Gastroesophageal sphincter (tissue), 4 donors: ENCODE results near the gene JARID2. TPM values are rescaled to one million over a fixed set of nuclear protein-coding genes. Genes with fewer than 3 reads are reported as not detected.
A peak's percentile ranks its signal among the peaks of the same experiment; 100 is the strongest.

Experiments
- ATAC-seq: fragments of 150-250 bp; one replicate; pipeline ENCODE4 v1.9.1; 2016; ENCODE audit warnings: mild to moderate bottlenecking, moderate library complexity
- H3K27ac ChIP-seq, 4 donors: fragments of 200-600 bp; sonication (generic) in 3 of 4; 1 replicate in 3 of 4; 2 replicates in 1 of 4; pipeline ENCODE4 v1.5.1; 2016 to 2019
- H3K27me3 ChIP-seq: fragments of 200-600 bp; sonication (generic); one replicate; pipeline ENCODE4 v1.5.1; 2019
- H3K36me3 ChIP-seq, 2 donors: fragments of 200-600 bp; sonication (generic); one replicate each; pipeline ENCODE4 v1.5.1; 2019; ENCODE audit warnings: control low read depth in 1 of 2
- H3K4me1 ChIP-seq, 3 donors: fragments of 200-600 bp; sonication (generic); 1 replicate in 2 of 3; 2 replicates in 1 of 3; pipeline ENCODE4 v1.5.1; 2016 to 2019; ENCODE audit warnings: control low read depth in 2 of 3
- H3K4me3 ChIP-seq, 2 donors: fragments of 200-600 bp; sonication (generic); one replicate each; pipeline ENCODE4 v1.5.1; 2019; ENCODE audit warnings: mild to moderate bottlenecking in 1 of 2, moderate library complexity in 1 of 2
- H3K9me3 ChIP-seq, 3 donors: fragments of 200-600 bp; sonication (generic); one replicate each; pipeline ENCODE4 v1.5.1; 2017 to 2019; ENCODE audit warnings: control low read depth in 2 of 3
- EP300 ChIP-seq: sonication (generic); formaldehyde crosslinking; IDR thresholded peaks from one replicate; pipeline ENCODE4 v1.6.1; 2017; ENCODE audit warnings: antibody characterized with exemption, mild to moderate bottlenecking
- POLR2A ChIP-seq, 2 donors: fragments of 450-650 bp; IDR thresholded peaks; one replicate each; pipeline ENCODE4 v1.6.1; 2017; ENCODE audit warnings: antibody characterized with exemption in 2 of 2, mild to moderate bottlenecking in 2 of 2, moderate library complexity in 1 of 2
- POLR2AphosphoS5 ChIP-seq: sonication (generic); formaldehyde crosslinking; IDR thresholded peaks from one replicate; pipeline ENCODE4 v1.6.1; 2017; ENCODE audit warnings: antibody characterized with exemption
- WGBS, 2 donors: methylation state at CpG; one replicate each; pipeline ENCODE4 v1.1.5; 2018; ENCODE audit warnings: low coverage in 1 of 2; 5-methylcytosine and 5-hydroxymethylcytosine counted together
- total RNA-seq, 4 donors: library from RNA; depleted of rRNA; stranded (reverse); fragments of >200 nt; gene quantifications; one replicate each; pipeline ENCODE4 v1.1.0, GENCODE V29; 2016
- TF ChIP-seq, protein P1 (sequence below), 4 experiments: fragments of 200-600 bp in 2 of 4; fragments of 450-650 bp in 2 of 4; sonication (generic) in 1 of 4; IDR thresholded peaks; one replicate each; pipeline ENCODE4 v1.5.1; 2017 to 2019; ENCODE audit warnings: antibody characterized with exemption in 4 of 4, mild to moderate bottlenecking in 2 of 4, moderate library complexity in 2 of 4

JARID2 gene
- total RNA-seq, 4 donors from 2014 or later = 6.8 to 12.3 (median 8.5) TPM

DNA sequence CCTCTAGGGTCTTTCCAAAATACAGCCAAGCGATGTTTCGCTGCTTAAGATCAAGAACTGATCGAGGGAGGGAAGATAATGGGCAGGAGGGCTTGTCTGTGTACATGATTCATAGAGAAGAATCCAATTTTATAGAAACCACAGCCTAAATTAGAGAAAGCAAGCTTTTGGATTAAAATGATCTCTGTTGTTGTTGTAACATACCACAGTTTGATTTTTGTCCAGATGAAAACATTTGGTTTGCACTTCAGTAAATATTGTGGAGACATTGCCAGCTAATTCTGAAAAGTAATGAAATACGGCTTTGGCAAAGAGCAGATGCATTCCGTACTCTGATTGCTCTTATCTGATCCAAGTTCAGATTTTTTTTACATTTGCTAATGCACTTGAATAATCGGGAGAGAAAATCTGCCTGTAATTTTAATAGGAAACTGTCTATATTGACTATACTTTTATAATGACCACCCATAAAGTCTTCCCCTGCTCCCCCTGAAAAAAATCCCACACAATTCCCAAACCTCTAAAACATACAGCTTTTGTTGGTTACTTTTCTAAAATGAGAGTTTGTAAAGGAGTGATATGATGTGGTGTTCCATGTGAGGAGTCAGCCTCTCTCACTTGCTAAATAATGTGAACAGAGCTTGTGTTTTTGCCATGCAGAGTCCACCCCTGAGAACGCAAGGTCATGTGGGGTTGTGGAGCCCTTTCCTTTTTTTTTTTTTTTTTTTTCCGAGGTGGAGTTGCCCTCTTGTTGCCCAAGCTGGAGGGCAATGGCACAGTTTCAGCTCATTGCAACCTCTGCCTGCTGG lies 217.1 kb downstream of the JARID2 start:
- TF ChIP-seq EP300 = no peak
- no peak for TF ChIP-seq POLR2A (IDR thresholded peaks at IDR 0.05)
- TF ChIP-seq POLR2AphosphoS5 = no peak
- TF ChIP-seq, protein P1, sequence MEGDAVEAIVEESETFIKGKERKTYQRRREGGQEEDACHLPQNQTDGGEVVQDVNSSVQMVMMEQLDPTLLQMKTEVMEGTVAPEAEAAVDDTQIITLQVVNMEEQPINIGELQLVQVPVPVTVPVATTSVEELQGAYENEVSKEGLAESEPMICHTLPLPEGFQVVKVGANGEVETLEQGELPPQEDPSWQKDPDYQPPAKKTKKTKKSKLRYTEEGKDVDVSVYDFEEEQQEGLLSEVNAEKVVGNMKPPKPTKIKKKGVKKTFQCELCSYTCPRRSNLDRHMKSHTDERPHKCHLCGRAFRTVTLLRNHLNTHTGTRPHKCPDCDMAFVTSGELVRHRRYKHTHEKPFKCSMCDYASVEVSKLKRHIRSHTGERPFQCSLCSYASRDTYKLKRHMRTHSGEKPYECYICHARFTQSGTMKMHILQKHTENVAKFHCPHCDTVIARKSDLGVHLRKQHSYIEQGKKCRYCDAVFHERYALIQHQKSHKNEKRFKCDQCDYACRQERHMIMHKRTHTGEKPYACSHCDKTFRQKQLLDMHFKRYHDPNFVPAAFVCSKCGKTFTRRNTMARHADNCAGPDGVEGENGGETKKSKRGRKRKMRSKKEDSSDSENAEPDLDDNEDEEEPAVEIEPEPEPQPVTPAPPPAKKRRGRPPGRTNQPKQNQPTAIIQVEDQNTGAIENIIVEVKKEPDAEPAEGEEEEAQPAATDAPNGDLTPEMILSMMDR (IDR thresholded peaks at IDR 0.05) = no peak
- H3K9me3 ChIP-seq = no peaks in the 10 kb centered on the region
- H3K27ac ChIP-seq = peak overlapping the region in 1 of 4 donors; percentile 17
- no peaks in the 10 kb centered on the region for H3K27me3 ChIP-seq
- H3K4me3 ChIP-seq = no peak overlapping the region
- peak; percentile 16 for ATAC-seq
- H3K4me1 ChIP-seq = peaks cover 0 to 38% (median 8%) of the 10 kb centered on the region in 3 donors
- WGBS, 2 donors = 47 to 61% methylated on average over 7 to 8 of the region's 8 CpGs
- H3K36me3 ChIP-seq = no peaks in the 10 kb centered on the region

DNA sequence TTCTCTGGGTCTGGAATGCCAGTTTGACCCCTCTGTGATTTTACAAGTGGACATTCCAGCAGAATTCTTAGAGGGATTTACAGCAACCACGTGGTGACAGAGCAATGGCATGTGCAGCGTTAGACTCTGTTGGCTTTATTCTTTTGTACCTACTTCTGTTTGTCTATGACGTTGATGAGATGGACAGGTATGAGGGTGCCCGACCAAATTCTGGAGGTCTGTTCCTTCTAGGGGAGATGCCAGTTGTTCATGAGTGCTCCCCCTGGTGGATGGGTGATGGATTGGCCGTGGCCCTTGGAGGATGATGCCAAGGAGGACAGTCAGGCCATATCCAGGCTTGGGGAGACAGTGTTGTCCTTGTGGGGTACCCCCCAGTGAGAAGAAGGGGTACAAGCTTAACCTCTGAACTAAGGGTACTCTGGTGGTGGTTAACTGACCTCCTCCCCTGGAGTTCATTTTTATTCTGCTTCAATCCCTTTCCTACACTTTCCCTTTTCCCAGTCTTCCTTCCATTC lies 218.4 kb downstream of the JARID2 start:
- WGBS, 2 donors = 75 to 100% methylated on average over 4 of the region's 5 CpGs

DNA sequence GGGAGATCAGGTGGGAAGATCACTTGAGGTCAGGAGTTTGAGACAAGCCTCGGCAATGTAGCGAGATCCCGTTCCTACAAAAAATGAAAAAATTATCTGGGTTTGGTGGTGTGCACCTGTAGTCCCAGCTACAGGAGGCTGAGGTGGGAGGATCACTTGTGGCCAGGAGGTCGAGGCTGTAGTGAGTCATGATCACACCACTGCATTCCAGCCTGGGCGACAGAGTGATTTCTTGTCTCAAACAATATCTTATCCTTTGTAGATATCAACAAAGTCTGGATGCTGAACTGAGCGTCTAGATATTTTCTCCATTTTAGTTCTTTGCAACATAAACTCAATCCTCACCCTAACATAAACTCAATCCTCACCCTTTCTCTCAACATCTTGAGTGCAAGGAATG lies 219.3 kb downstream of the JARID2 start:
- TF ChIP-seq, protein P1 (IDR thresholded peaks at IDR 0.05) = no peak
- TF ChIP-seq EP300 (no peak), POLR2AphosphoS5 (no peak), POLR2A (IDR thresholded peaks at IDR 0.05) (no peak)
- WGBS, 2 donors = 69 to 96% methylated on average over 3 to 6 of the region's 6 CpGs
- H3K4me1 ChIP-seq = peaks cover 0 to 24% (median 8%) of the 10 kb centered on the region in 3 donors
- no peak overlapping the region for H3K27ac ChIP-seq
- no peaks in the 10 kb centered on the region for H3K27me3 ChIP-seq
- no peak overlapping the region for H3K4me3 ChIP-seq
- H3K36me3 ChIP-seq = peaks cover 0 to 17% of the 10 kb centered on the region in 2 donors
- ATAC-seq = no peak
- no peaks in the 10 kb centered on the region for H3K9me3 ChIP-seq

More for the DNA sequence above, 218.4 kb downstream of the JARID2 start:
- Histone ChIP-seq H3K4me1 (peaks cover 0 to 31% (median 8%) of the 10 kb centered on the region in 3 donors), H3K4me3 (no peak overlapping the region), H3K9me3 (no peaks in the 10 kb centered on the region), H3K27me3 (no peaks in the 10 kb centered on the region), H3K36me3 (peaks cover 0 to 8% of the 10 kb centered on the region in 2 donors), H3K27ac (no peak overlapping the region)
- no peak for TF ChIP-seq POLR2A (IDR thresholded peaks at IDR 0.05)
- TF ChIP-seq, protein P1 (IDR thresholded peaks at IDR 0.05) = peak in 3 of 4 experiments; percentile 25 to 57 (median 27)
- TF ChIP-seq POLR2AphosphoS5 = no peak
- TF ChIP-seq EP300 = no peak
- no peak for ATAC-seq

DNA sequence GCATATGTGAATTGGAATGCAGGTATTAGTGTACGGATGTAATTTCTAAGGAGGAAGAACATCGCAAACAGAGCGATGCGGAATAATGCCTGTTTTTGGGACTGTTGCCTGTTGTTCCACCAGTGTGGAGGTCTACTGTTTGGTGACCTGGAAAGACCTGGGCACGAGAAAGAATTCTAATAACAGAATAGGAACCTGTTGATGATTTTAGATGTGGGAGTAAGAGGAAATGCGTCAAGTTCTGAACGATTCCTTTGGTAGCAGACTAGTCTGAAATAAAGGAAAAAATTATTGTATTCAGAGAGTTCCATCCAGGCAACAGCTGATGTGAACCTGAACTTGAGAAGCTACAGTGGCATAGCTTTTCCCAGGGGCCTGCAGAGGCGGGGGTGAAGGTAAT lies 224.9 kb downstream of the JARID2 start:
- TF ChIP-seq, protein P1 (IDR thresholded peaks at IDR 0.05) = no peak
- TF ChIP-seq POLR2AphosphoS5 (no peak), POLR2A (IDR thresholded peaks at IDR 0.05) (no peak), EP300 (no peak)
- H3K4me3 ChIP-seq = no peak overlapping the region
- no peak for ATAC-seq
- peaks cover 0 to 26% (median 0%) of the 10 kb centered on the region in 3 donors for H3K4me1 ChIP-seq
- no peak overlapping the region for H3K27ac ChIP-seq
- H3K9me3 ChIP-seq = no peaks in the 10 kb centered on the region
- peaks cover 0 to 20% of the 10 kb centered on the region in 2 donors for H3K36me3 ChIP-seq
- H3K27me3 ChIP-seq = no peaks in the 10 kb centered on the region
- 82 to 94% methylated on average over 7 to 8 of the region's 8 CpGs for whole genome bisulfite sequencing, 2 donors
